ENCODE measurements around the gene RPS6KA2.

Gene RPS6KA2

GRCh38 chr6:166476061-166476591 lies 150.9 kb downstream of the RPS6KA2 start:
- FAIRE-seq: no peak

- FAIRE-seq: no peak
Observed at GRCh38 chr6:166474721-166475565, 152.1 kb downstream of the RPS6KA2 start.

- FAIRE-seq: no peak
Observed at GRCh38 chr6:166473886-166474571, 153.0 kb downstream of the RPS6KA2 start.

- FAIRE-seq: no peak
Observed at GRCh38 chr6:166472636-166473035, 154.4 kb downstream of the RPS6KA2 start.

GRCh38 chr6:166471797-166472260 lies 155.2 kb downstream of the RPS6KA2 start:
- no peak for FAIRE-seq

GRCh38 chr6:166470863-166471410 lies 156.1 kb downstream of the RPS6KA2 start:
- FAIRE-seq: no peak

- FAIRE-seq: no peak
Observed at GRCh38 chr6:166470029-166470862, 156.8 kb downstream of the RPS6KA2 start.

- FAIRE-seq: no peak
Observed at GRCh38 chr6:166469426-166469961, 157.6 kb downstream of the RPS6KA2 start.

- no peak for FAIRE-seq
Observed at GRCh38 chr6:166467436-166468000, 159.5 kb downstream of the RPS6KA2 start.

- FAIRE-seq: no peak
Observed at GRCh38 chr6:166466178-166467122, 160.6 kb downstream of the RPS6KA2 start.

- FAIRE-seq: no peak
Observed at GRCh38 chr6:166465671-166466087, 161.4 kb downstream of the RPS6KA2 start.

GRCh38 chr6:166465003-166465399 lies 162.1 kb downstream of the RPS6KA2 start:
- FAIRE-seq: no peak

- FAIRE-seq: no peak
Observed at GRCh38 chr6:166464068-166465002, 162.7 kb downstream of the RPS6KA2 start.

GRCh38 chr6:166463359-166464067 lies 163.5 kb downstream of the RPS6KA2 start:
- FAIRE-seq: no peak

- no peak for FAIRE-seq
Observed at GRCh38 chr6:166462461-166463135, 164.5 kb downstream of the RPS6KA2 start.

GRCh38 chr6:166461821-166462460 lies 165.1 kb downstream of the RPS6KA2 start:
- FAIRE-seq: no peak
